H1 (cell line): Measurements from ENCODE around the gene UNC119. TPM values are rescaled to one million over a fixed set of nuclear protein-coding genes. Genes with fewer than 3 reads are reported as not detected.
A peak's percentile ranks its signal among the peaks of the same experiment; 100 is the strongest.

Source experiments
- CTCF ChIA-PET: fragments of 300-600 bp; sonication (Branson Sonifier 250); formaldehyde crosslinking; loops from one replicate; lab custom pipeline; 2021; ENCODE audit not compliant: partially characterized antibody; lab: Charles Lee
- POLR2A ChIA-PET: fragments of 300-600 bp; sonication (Branson Sonifier 250); formaldehyde crosslinking; loops from one replicate; lab custom pipeline; 2021; ENCODE audit warnings: inconsistent platforms; ENCODE audit not compliant: partially characterized antibody; lab: Charles Lee
- DNase-seq, 2 experiments: peaks; one replicate each; pipeline versions ENCODE4 v3.0.0 to v3.0.0-alpha.2; 2010 to 2022; ENCODE audit warnings: low spot score in 2 of 2, low read depth in 1 of 2, mixed read lengths in 1 of 2
- FAIRE-seq: peaks from 2 replicates; lab custom pipeline; 2011; peaks lifted over from hg19 to GRCh38; lab: Jason Lieb, UNC
- H2AFZ ChIP-seq: 2 replicates; pipeline ENCODE4 v1.8.1; 2012; ENCODE audit warnings: low read length, inconsistent platforms
- H2AK5ac ChIP-seq: 2 replicates; pipeline ENCODE4 v1.6.1; 2013; ENCODE audit warnings: low read depth, low read length
- H2BK120ac ChIP-seq: replicated peaks from 2 replicates; pipeline ENCODE3; 2013; ENCODE audit warnings: low read depth, low read length, inconsistent platforms
- H2BK12ac ChIP-seq: 2 replicates; pipeline ENCODE4 v1.6.1; 2013; ENCODE audit warnings: low read depth, low read length
- H2BK15ac ChIP-seq: 2 replicates; pipeline ENCODE4 v1.6.1; 2013; ENCODE audit warnings: low read length
- H2BK20ac ChIP-seq: 2 replicates; pipeline ENCODE4 v1.6.1; 2013; ENCODE audit warnings: low read length
- H2BK5ac ChIP-seq: 2 replicates; pipeline ENCODE4 v1.6.1; 2013; ENCODE audit warnings: low read depth, low read length
- H3K14ac ChIP-seq: 2 replicates; pipeline ENCODE4 v1.6.1; 2013; ENCODE audit warnings: inconsistent platforms; ENCODE audit not compliant: insufficient read length
- H3K18ac ChIP-seq: 2 replicates; pipeline ENCODE4 v1.6.1; 2013; ENCODE audit warnings: low read length; ENCODE audit errors: extremely low read depth
- H3K23ac ChIP-seq: 2 replicates; pipeline ENCODE4 v1.6.1; 2013; ENCODE audit warnings: inconsistent platforms; ENCODE audit not compliant: insufficient read length
- H3K23me2 ChIP-seq: 2 replicates; pipeline ENCODE4 v1.6.1; 2013; ENCODE audit warnings: low read depth, low read length
- H3K27ac ChIP-seq: 2 replicates; pipeline ENCODE4 v1.6.1; 2011; ENCODE audit warnings: low read depth, low read length, inconsistent platforms
- H3K27me3 ChIP-seq, 4 experiments: replicated peaks in 1 of 4; 1 replicate in 1 of 4; 2 replicates in 3 of 4; pipeline versions ENCODE4 v1.6.1 to v1.8.1; 2011 to 2013; ENCODE audit warnings: low read length in 3 of 4, mild to moderate bottlenecking in 3 of 4, inconsistent platforms in 2 of 4, mixed read lengths in 2 of 4, moderate library complexity in 1 of 4; ENCODE audit not compliant: control insufficient read depth in 3 of 4, insufficient read depth in 3 of 4; ENCODE audit errors: extremely low read depth in 1 of 4
- H3K36me3 ChIP-seq, 4 experiments: 2 replicates each; pipeline versions ENCODE4 v1.6.1 to v1.8.1; 2011 to 2013; ENCODE audit warnings: mild to moderate bottlenecking in 4 of 4, low read length in 3 of 4, moderate library complexity in 2 of 4, control low read depth in 1 of 4, inconsistent platforms in 1 of 4; ENCODE audit not compliant: insufficient read depth in 4 of 4, control insufficient read depth in 2 of 4
- H3K4ac ChIP-seq: replicated peaks from 2 replicates; pipeline ENCODE3; 2013; ENCODE audit warnings: low read length, low read depth, mixed read lengths, inconsistent platforms; ENCODE audit not compliant: insufficient read length
- H3K4me1 ChIP-seq, 4 experiments: replicated peaks in 1 of 4; 1 replicate in 1 of 4; 2 replicates in 3 of 4; pipeline versions ENCODE4 v1.6.1 to v1.8.1; 2011 to 2013; ENCODE audit warnings: low read length in 3 of 4, inconsistent platforms in 2 of 4, mixed read lengths in 1 of 4; ENCODE audit not compliant: insufficient read depth in 4 of 4, control insufficient read depth in 3 of 4
- H3K4me2 ChIP-seq, 2 experiments: 2 replicates each; pipeline versions ENCODE4 v1.6.1 to v1.8.1; 2011 to 2013; ENCODE audit warnings: low read depth in 2 of 2, low read length in 2 of 2, control low read depth in 1 of 2, inconsistent platforms in 1 of 2, mild to moderate bottlenecking in 1 of 2; ENCODE audit not compliant: insufficient read depth in 1 of 2
- H3K4me3 ChIP-seq, 4 experiments: fragments of 200-600, 300-600 bp in 1 of 4; sonication (generic), shearing (Covaris generic), sonication (Bioruptor Twin) in 1 of 4; 2 replicates each; pipeline versions ENCODE4 v1.5.1 to v1.8.1; 2011 to 2016; ENCODE audit warnings: low read length in 4 of 4, low read depth in 3 of 4, control low read depth in 2 of 4, inconsistent platforms in 2 of 4, mild to moderate bottlenecking in 2 of 4, mixed read lengths in 1 of 4, moderate library complexity in 1 of 4; ENCODE audit not compliant: insufficient read depth in 2 of 4; ENCODE audit errors: extremely low read depth in 1 of 4
- H3K56ac ChIP-seq: replicated peaks from 2 replicates; pipeline ENCODE3; 2013; ENCODE audit warnings: low read depth, mild to moderate bottlenecking, mixed read lengths, low read length, inconsistent platforms; ENCODE audit not compliant: insufficient read length
- H3K79me1 ChIP-seq: 2 replicates; pipeline ENCODE4 v1.6.1; 2013; ENCODE audit warnings: low read depth, low read length, control low read depth
- H3K79me2 ChIP-seq, 2 experiments: 2 replicates each; pipeline versions ENCODE4 v1.6.1 to v1.8.1; 2012 to 2013; ENCODE audit warnings: low read length in 2 of 2, mild to moderate bottlenecking in 2 of 2, inconsistent platforms in 1 of 2; ENCODE audit not compliant: insufficient read depth in 2 of 2, control insufficient read depth in 1 of 2
- H3K9ac ChIP-seq, 4 experiments: replicated peaks in 1 of 4; 1 replicate in 1 of 4; 2 replicates in 3 of 4; pipeline versions ENCODE4 v1.6.1 to v1.8.1; 2011 to 2013; ENCODE audit warnings: low read depth in 3 of 4, low read length in 3 of 4, control low read depth in 2 of 4, mild to moderate bottlenecking in 2 of 4, moderate library complexity in 2 of 4, inconsistent platforms in 1 of 4; ENCODE audit errors: extremely low read depth in 1 of 4
- H3K9me3 ChIP-seq, 2 experiments: 2 replicates each; pipeline versions ENCODE4 v1.6.1 to v1.8.1; 2012 to 2013; ENCODE audit warnings: mild to moderate bottlenecking in 2 of 2, moderate library complexity in 2 of 2, control low read depth in 1 of 2, inconsistent platforms in 1 of 2, low read depth in 1 of 2, low read length in 1 of 2, mixed read lengths in 1 of 2; ENCODE audit not compliant: insufficient read depth in 2 of 2
- H4K20me1 ChIP-seq, 2 experiments: replicated peaks in 1 of 2; 2 replicates each; pipeline versions ENCODE3 to v1.8.1; 2011 to 2013; ENCODE audit warnings: inconsistent platforms in 2 of 2, low read length in 2 of 2, mild to moderate bottlenecking in 1 of 2; ENCODE audit not compliant: insufficient read depth in 2 of 2, control insufficient read depth in 1 of 2
- H4K5ac ChIP-seq: 2 replicates; pipeline ENCODE4 v1.6.1; 2013; ENCODE audit warnings: low read length, low read depth, mixed read lengths, inconsistent platforms; ENCODE audit not compliant: insufficient read length
- H4K8ac ChIP-seq: 2 replicates; pipeline ENCODE4 v1.8.0; 2013; ENCODE audit warnings: mild to moderate bottlenecking, moderate library complexity, low read length, inconsistent platforms; ENCODE audit not compliant: insufficient read depth; ENCODE audit errors: extremely low read depth
- H4K91ac ChIP-seq: replicated peaks from 2 replicates; pipeline ENCODE3; 2013; ENCODE audit warnings: low read length, mixed read lengths, inconsistent platforms; ENCODE audit not compliant: insufficient read length
- ASH2L ChIP-seq: fragments of 200-600, 300-600 bp; sonication (generic); IDR thresholded peaks from one replicate; pipeline ENCODE4 v1.7.1; 2017; ENCODE audit warnings: low read length
- HDAC2 ChIP-seq, 2 experiments: fragments of 300-600 bp in 1 of 2; sonication (generic) in 1 of 2; IDR thresholded peaks; 2 replicates each; pipeline ENCODE4 v1.6.1; 2011 to 2012; ENCODE audit warnings: low read depth in 2 of 2, low read length in 2 of 2, mild to moderate bottlenecking in 2 of 2, moderate library complexity in 2 of 2, borderline replicate concordance in 1 of 2, inconsistent platforms in 1 of 2
- RBBP5 ChIP-seq: IDR thresholded peaks from 2 replicates; pipeline ENCODE4 v1.7.1; 2012; ENCODE audit warnings: low read depth, mild to moderate bottlenecking, inconsistent platforms, low read length, moderate library complexity, borderline replicate concordance
- WGBS, 2 experiments: shearing (Covaris generic) in 1 of 2; methylation state at CpG; one replicate each; pipeline versions ENCODE4 v1.1.6 to v1.1.7; 2013 to 2015; ENCODE audit warnings: low lambda C conversion rate in 2 of 2, mixed read lengths in 2 of 2, inconsistent platforms in 1 of 2, low coverage in 1 of 2, missing lambda C conversion rate in 1 of 2; ENCODE audit not compliant: insufficient replicate concordance in 2 of 2, insufficient coverage in 1 of 2, insufficient read length in 1 of 2; ENCODE audit errors: extremely low coverage in 1 of 2, missing lambda C conversion rate in 1 of 2; 5-methylcytosine and 5-hydroxymethylcytosine counted together
- polyA plus RNA-seq, 7 experiments: library from polyadenylated mRNA; depleted of rRNA in 3 of 7; stranded (reverse) in 5 of 7; unstranded in 2 of 7; fragments of >200 nt in 5 of 7; fragments of 200-250 nt in 2 of 7; gene quantifications; 1 replicate in 5 of 7; 2 replicates in 1 of 7; 4 replicates in 1 of 7; pipeline versions ENCODE4 v1.2.1 to v1.2.3, GENCODE V29; 2011 to 2013; ENCODE audit warnings: missing spikeins in 2 of 7, mixed read lengths in 2 of 7
- total RNA-seq: library from RNA; stranded (reverse); fragmentation: NEBNext Ultra II Directional; extraction: Animal tissue kit (Norgen Biotek cat#: 25700); gene quantifications from 2 replicates; pipeline ENCODE4 v1.2.1, GENCODE V29; 2021

Gene UNC119
- total and polyA plus RNA-seq, 2 of the 8 experiments (the other 6 are each of a cell fraction or from before 2014, with no cell fraction given): 43.5 to 94.4 TPM

DNA sequence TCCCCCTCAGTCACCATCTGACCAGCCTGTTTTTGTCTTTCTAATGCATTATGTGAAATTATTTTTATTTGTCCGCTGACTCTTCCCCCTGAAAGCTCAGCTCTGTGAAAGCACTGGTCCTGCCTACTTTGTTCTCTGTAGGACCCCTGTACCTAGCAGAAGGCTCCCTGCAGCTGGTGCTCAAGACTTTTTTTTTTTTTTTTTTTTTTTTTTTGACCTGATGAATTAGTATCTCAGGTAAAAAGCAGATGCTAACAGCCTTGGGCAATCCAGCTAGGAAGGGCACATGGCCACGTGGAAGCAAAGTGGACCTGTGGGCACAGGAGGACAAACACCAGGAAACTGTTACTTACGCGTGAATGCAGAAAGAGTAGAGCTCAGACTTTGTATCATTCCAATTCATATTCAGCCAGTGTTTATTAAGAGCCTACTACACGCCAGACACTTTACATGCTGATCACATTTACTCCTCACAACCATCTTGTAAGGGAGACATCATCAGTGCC lies 629 bp upstream of the UNC119 start:
- Histone ChIP-seq H4K20me1 (peaks cover 2 to 10% of the 10 kb centered on the region in 2 experiments), H3K4me1 (peaks cover 0 to 10% (median 2%) of the 10 kb centered on the region in 4 experiments; a peak in 2 of 7 replicates), H2AFZ (no peak overlapping the region), H3K18ac (no peak overlapping the region), H3K9ac (no peak overlapping the region), H3K23ac (no peak overlapping the region), H3K79me2 (peaks cover 0 to 10% of the 10 kb centered on the region in 2 experiments; a peak in 1 of 4 replicates), H3K27me3 (no peaks in the 10 kb centered on the region; a peak in 1 of 7 replicates), H2BK5ac (no peak overlapping the region; the same call in none of the 2 replicates), H3K56ac (no peak overlapping the region), H2AK5ac (no peak overlapping the region), H4K8ac (no peak overlapping the region), H2BK12ac (no peak overlapping the region), H3K36me3 (peaks cover 2 to 30% (median 11%) of the 10 kb centered on the region in 4 experiments), H3K4me3 (peak overlapping the region; percentile 38 to 89 (median 63); a peak in 4 of 8 replicates), H3K27ac (no peak overlapping the region), H4K91ac (no peak overlapping the region), H3K4me2 (peak overlapping the region; percentile 81 to 82), H3K4ac (no peak overlapping the region), H3K9me3 (no peaks in the 10 kb centered on the region), H3K79me1 (peaks cover 7% of the 10 kb centered on the region; the same call in 1 of the 2 replicates), H2BK15ac (no peak overlapping the region), H3K23me2 (peaks cover 7% of the 10 kb centered on the region; the same call in 1 of the 2 replicates), H2BK120ac (no peak overlapping the region), H2BK20ac (no peak overlapping the region), H3K14ac (no peak overlapping the region), H4K5ac (no peak overlapping the region)
- TF ChIP-seq ASH2L (no peak), RBBP5 (no peak), HDAC2 (IDR thresholded peaks at IDR 0.05; ENCODE audit: borderline replicate concordance in 1 of 2, low read depth in 2 of 2, low read length in 2 of 2) (no peak)
- ChIA-PET CTCF (interaction anchor here (0.7 to 1.5 kb wide), 8 partner anchors 9 to 183 kb away, joined by 3 to 5 read pairs (median 4); partner anchors contain the start of genes ALDOC and VTN), POLR2A (interaction anchor here (0.6 to 3.9 kb wide), 4 partner anchors 10 to 196 kb away, joined by 3 to 23 read pairs (median 6); partner anchors contain the start of genes PIGS and POLDIP2)
- no peak for DNase-seq
- no peak for FAIRE-seq
- WGBS, 2 experiments: 80% methylated on average over 5 of the region's 5 CpGs; no CpG with 5 or more reads in 1 of the 2 experiments
